GM12878 (cell line): ENCODE data around the gene UST. TPM values are rescaled to one million over a fixed set of nuclear protein-coding genes. Genes with fewer than 3 reads are reported as not detected.
"Not testable (repeated sequence)": the region's sequence is repeated elsewhere in the genome, so short reads cannot be mapped to it uniquely, and the experiment has no call there.

ENCODE experiments used
- ATAC-seq: fragments of 200-7000 bp; cut with Tn5 transposase; 3 replicates; pipeline ENCODE4 v1.9.1; 2020; ENCODE audit warnings: mild to moderate bottlenecking, moderate library complexity
- BruUV-seq: library from RNA; stranded (reverse); fragments of 400-500 nt; replicated peaks from 2 replicates; lab custom pipeline; 2021; lab: Mats Ljungman, UMichigan
- CTCF ChIA-PET: fragments of 300-600 bp; sonication (Branson Sonifier 250); formaldehyde crosslinking; extraction: SDS; loops from one replicate; lab custom pipeline; 2021; ENCODE audit warnings: inconsistent platforms; lab: Yijun Ruan, JAX
- POLR2A ChIA-PET: fragments of 350-600 bp; formaldehyde crosslinking; extraction: SDS; loops from one replicate; lab custom pipeline; 2021; ENCODE audit warnings: inconsistent platforms; lab: Charles Lee
- RAD21 ChIA-PET: fragments of 300-600 bp; sonication (Branson Sonifier 250); formaldehyde crosslinking; loops from one replicate; lab custom pipeline; 2023; ENCODE audit warnings: antibody characterized with exemption; ENCODE audit not compliant: unreplicated experiment; lab: Charles Lee
- SMC1A ChIA-PET: fragments of 300-600 bp; sonication (Branson Sonifier 250); formaldehyde crosslinking; loops from one replicate; lab custom pipeline; 2023; ENCODE audit not compliant: unreplicated experiment, uncharacterized antibody; lab: Charles Lee
- DNase-seq: peaks from one replicate; pipeline ENCODE4 v3.0.0-alpha.2; 2011; ENCODE audit warnings: low read depth, low spot score
- FAIRE-seq: peaks from 3 replicates; lab custom pipeline; 2011; peaks lifted over from hg19 to GRCh38; lab: Jason Lieb, UNC
- H2AFZ ChIP-seq: 2 replicates; pipeline ENCODE4 v1.6.0; 2011; ENCODE audit warnings: low read depth, low read length, control low read depth; ENCODE audit not compliant: control insufficient read depth
- H3K27ac ChIP-seq: 2 replicates; pipeline ENCODE4 v1.5.1; 2011; ENCODE audit warnings: control low read depth; ENCODE audit not compliant: control insufficient read depth, insufficient read depth
- H3K27me3 ChIP-seq, 2 experiments: replicated peaks in 1 of 2; 2 replicates each; pipeline versions ENCODE4 v1.6.0 to v1.6.1; 2011; ENCODE audit warnings: low read length in 1 of 2; ENCODE audit not compliant: control insufficient read depth in 2 of 2, insufficient read depth in 2 of 2
- H3K36me3 ChIP-seq, 2 experiments: 2 replicates each; pipeline ENCODE4 v1.5.1; 2011; ENCODE audit warnings: low read length in 1 of 2; ENCODE audit not compliant: control insufficient read depth in 2 of 2, insufficient read depth in 2 of 2
- H3K4me1 ChIP-seq: 2 replicates; pipeline ENCODE4 v1.6.1; 2011; ENCODE audit warnings: mild to moderate bottlenecking, low read length, moderate library complexity, mixed read lengths; ENCODE audit not compliant: control insufficient read depth, insufficient read depth
- H3K4me2 ChIP-seq: 2 replicates; pipeline ENCODE4 v1.6.0; 2011; ENCODE audit warnings: control low read depth; ENCODE audit not compliant: control insufficient read depth, insufficient read depth
- H3K4me3 ChIP-seq: fragments of 200-600 bp; sonication (generic); 2 replicates; pipeline ENCODE4 v1.5.1; 2016
- H3K79me2 ChIP-seq: 2 replicates; pipeline ENCODE4 v1.6.0; 2011; ENCODE audit warnings: low read length; ENCODE audit not compliant: control insufficient read depth, insufficient read depth
- H3K9ac ChIP-seq: 2 replicates; pipeline ENCODE4 v1.8.0; 2011; ENCODE audit warnings: low read length, control low read depth, mixed read lengths; ENCODE audit not compliant: control insufficient read depth, insufficient read depth
- H3K9me3 ChIP-seq: replicated peaks from 3 replicates; pipeline ENCODE4 v1.5.1; 2011; ENCODE audit warnings: mild to moderate bottlenecking, low read length; ENCODE audit not compliant: control insufficient read depth, insufficient read depth
- H4K20me1 ChIP-seq: 2 replicates; pipeline ENCODE4 v1.6.0; 2011; ENCODE audit not compliant: control insufficient read depth, insufficient read depth
- NFYB ChIP-seq: IDR thresholded peaks from 2 replicates; pipeline ENCODE4 v1.6.1; 2011; ENCODE audit warnings: low read depth, mild to moderate bottlenecking, low read length, improper control_type of control experiment, moderate library complexity; ENCODE audit not compliant: insufficient read depth
- SREBF1 ChIP-seq: IDR thresholded peaks from 2 replicates; pipeline ENCODE4 v1.6.1; 2012; ENCODE audit warnings: mild to moderate bottlenecking, low read length
- WGBS: methylation state at CpG from one replicate; pipeline ENCODE4 v1.1.6; 2016; ENCODE audit warnings: low lambda C conversion rate; ENCODE audit not compliant: insufficient replicate concordance, insufficient coverage; ENCODE audit errors: missing lambda C conversion rate; 5-methylcytosine and 5-hydroxymethylcytosine counted together
- in situ Hi-C: fragments of 300-500 bp; cut with MboI; formaldehyde crosslinking; loops from 9 replicates; pipeline ENCODE4 v1.14.3; 2018; ENCODE audit warnings: mixed read lengths
- intact Hi-C: fragments of 100-400 bp; cut with micrococcal nuclease; formaldehyde crosslinking; loops from one replicate; pipeline ENCODE4 v1.14.2; 2022; ENCODE audit not compliant: unreplicated experiment
- polyA plus RNA-seq, 11 experiments: library from polyadenylated mRNA; depleted of rRNA in 4 of 11; unstranded in 6 of 11; stranded (reverse) in 5 of 11; fragments of >200 nt; fragmentation: Nextera tagmentation in 4 of 11; fragmentation: Illumina TruSeq in 1 of 11; extraction: Ambion mirVana in 4 of 11; extraction: Trizol in 1 of 11; gene quantifications; 1 replicate in 1 of 11; 2 replicates in 10 of 11; pipeline versions ENCODE4 v1.2.1 to v1.2.3, GENCODE V29; 2011 to 2016; ENCODE audit warnings: inconsistent platforms in 2 of 11, missing spikeins in 2 of 11, low read depth in 1 of 11
- total RNA-seq, 4 experiments: library from RNA; depleted of rRNA in 3 of 4; stranded (reverse); fragments of >200 nt in 3 of 4; fragmentation: Illumina TruSeq in 1 of 4; extraction: Trizol in 1 of 4; gene quantifications; 2 replicates each; pipeline versions ENCODE4 v1.2.1 to v1.2.3, GENCODE V29; 2013 to 2021
- TF ChIP-seq, protein P1 (sequence below): fragments of 450-650 bp; IDR thresholded peaks from 2 replicates; pipeline ENCODE4 v1.6.1; 2016; ENCODE audit warnings: mild to moderate bottlenecking, moderate library complexity, borderline replicate concordance

The UST gene
- total and polyA plus RNA-seq, 10 of the 15 experiments (the other 5 are each of a cell fraction or from before 2014, with no cell fraction given): 0.74 to 43.3 (median 2.2) TPM

DNA sequence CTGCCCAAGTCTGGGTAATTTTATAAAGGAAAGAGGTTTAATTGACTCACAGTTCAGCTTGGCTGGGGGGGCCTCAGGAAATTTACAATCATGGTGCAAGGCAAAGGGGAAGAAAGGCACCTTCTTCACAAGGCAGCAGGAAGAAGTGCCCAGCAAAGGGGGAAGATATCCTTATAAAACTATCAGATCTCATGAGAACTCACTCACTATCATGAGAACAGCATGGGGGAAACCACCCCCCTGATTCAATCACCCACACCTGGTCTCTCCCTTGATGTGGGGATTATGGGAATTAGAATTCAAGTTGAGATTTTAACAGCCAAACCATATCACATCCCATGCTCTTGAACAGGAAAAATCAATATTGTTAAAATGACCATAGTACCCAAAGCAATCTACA is 355.5 kb downstream of the UST start (continued):
- TF ChIP-seq, protein P1, sequence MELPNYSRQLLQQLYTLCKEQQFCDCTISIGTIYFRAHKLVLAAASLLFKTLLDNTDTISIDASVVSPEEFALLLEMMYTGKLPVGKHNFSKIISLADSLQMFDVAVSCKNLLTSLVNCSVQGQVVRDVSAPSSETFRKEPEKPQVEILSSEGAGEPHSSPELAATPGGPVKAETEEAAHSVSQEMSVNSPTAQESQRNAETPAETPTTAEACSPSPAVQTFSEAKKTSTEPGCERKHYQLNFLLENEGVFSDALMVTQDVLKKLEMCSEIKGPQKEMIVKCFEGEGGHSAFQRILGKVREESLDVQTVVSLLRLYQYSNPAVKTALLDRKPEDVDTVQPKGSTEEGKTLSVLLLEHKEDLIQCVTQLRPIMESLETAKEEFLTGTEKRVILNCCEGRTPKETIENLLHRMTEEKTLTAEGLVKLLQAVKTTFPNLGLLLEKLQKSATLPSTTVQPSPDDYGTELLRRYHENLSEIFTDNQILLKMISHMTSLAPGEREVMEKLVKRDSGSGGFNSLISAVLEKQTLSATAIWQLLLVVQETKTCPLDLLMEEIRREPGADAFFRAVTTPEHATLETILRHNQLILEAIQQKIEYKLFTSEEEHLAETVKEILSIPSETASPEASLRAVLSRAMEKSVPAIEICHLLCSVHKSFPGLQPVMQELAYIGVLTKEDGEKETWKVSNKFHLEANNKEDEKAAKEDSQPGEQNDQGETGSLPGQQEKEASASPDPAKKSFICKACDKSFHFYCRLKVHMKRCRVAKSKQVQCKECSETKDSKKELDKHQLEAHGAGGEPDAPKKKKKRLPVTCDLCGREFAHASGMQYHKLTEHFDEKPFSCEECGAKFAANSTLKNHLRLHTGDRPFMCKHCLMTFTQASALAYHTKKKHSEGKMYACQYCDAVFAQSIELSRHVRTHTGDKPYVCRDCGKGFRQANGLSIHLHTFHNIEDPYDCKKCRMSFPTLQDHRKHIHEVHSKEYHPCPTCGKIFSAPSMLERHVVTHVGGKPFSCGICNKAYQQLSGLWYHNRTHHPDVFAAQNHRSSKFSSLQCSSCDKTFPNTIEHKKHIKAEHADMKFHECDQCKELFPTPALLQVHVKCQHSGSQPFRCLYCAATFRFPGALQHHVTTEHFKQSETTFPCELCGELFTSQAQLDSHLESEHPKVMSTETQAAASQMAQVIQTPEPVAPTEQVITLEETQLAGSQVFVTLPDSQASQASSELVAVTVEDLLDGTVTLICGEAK: no peak
- TF ChIP-seq NFYB (no peak), SREBF1 (no peak)
- TF ChIP-seq, all 136 proteins: peak for 0

DNA sequence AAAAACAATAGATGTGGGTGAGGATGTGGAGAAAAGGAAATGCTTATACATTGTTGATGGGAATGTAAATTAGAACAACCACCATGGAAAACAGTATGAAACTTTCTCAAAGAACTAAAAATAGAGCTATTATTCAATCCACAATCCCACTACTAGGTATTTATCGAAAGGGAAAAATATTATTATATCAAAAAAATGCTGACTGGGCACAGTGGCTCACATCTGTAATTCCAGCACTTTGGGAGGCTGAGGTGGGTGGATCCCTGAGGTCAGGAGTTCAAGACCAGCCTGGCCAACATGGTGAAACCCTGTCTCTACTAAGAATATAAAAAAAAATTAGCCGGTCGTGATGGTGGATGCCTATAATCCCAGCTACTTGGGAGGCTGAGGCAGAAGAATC is 357.1 kb downstream of the UST start:
- intact Hi-C loops, H3K27me3 ChIP-seq, BruUV-seq, H3K79me2 ChIP-seq, H3K9me3 ChIP-seq, H3K9ac ChIP-seq, H3K36me3 ChIP-seq, ATAC-seq, H3K27ac ChIP-seq, H3K4me3 ChIP-seq, FAIRE-seq, H3K4me1 ChIP-seq, DNase-seq, in situ Hi-C loops, H2AFZ ChIP-seq, H3K4me2 ChIP-seq, H4K20me1 ChIP-seq: not testable (repeated sequence)
- SMC1A ChIA-PET: interaction anchor here (0.6 to 1.3 kb wide), 3 partner anchors 19 to 92 kb away, joined by 3 to 4 read pairs (median 3); no protein-coding TSS in a partner anchor
- RAD21 ChIA-PET: interaction anchor here (0.9 kb wide), 1 partner anchor 77 kb away, joined by 3 read pairs; no protein-coding TSS in a partner anchor
- WGBS: 75% methylated on average over 3 of the region's 3 CpGs
- POLR2A ChIA-PET: interaction anchor here (0.6 kb wide), 1 partner anchor 38 kb away, joined by 3 read pairs; no protein-coding TSS in a partner anchor
- CTCF ChIA-PET: interaction anchor here (1.0 kb wide), 1 partner anchor 11 kb away, joined by 3 read pairs; no protein-coding TSS in a partner anchor
